Measurements from ENCODE around the gene PRPF19.

- TF ChIP-seq CTCF (conservative IDR thresholded peaks at IDR 0.05; ENCODE audit: low read depth, low read length) (no peak), RAD21 (IDR thresholded peaks at IDR 0.05; ENCODE audit: low read length) (no peak), POLR2A (IDR thresholded peaks at IDR 0.05; ENCODE audit: low read depth, low read length) (no peak), RCOR1 (IDR thresholded peaks at IDR 0.05; ENCODE audit: insufficient replicate concordance, low read length) (no peak)
Measured at GRCh38 chr11:60946601-60947264, 40.3 kb upstream of the PRPF19 start.
